ENCODE results near the gene OBSCN. TPM values are rescaled to one million over a fixed set of nuclear protein-coding genes. Genes with fewer than 3 reads are reported as not detected.

Gene OBSCN, protein sequence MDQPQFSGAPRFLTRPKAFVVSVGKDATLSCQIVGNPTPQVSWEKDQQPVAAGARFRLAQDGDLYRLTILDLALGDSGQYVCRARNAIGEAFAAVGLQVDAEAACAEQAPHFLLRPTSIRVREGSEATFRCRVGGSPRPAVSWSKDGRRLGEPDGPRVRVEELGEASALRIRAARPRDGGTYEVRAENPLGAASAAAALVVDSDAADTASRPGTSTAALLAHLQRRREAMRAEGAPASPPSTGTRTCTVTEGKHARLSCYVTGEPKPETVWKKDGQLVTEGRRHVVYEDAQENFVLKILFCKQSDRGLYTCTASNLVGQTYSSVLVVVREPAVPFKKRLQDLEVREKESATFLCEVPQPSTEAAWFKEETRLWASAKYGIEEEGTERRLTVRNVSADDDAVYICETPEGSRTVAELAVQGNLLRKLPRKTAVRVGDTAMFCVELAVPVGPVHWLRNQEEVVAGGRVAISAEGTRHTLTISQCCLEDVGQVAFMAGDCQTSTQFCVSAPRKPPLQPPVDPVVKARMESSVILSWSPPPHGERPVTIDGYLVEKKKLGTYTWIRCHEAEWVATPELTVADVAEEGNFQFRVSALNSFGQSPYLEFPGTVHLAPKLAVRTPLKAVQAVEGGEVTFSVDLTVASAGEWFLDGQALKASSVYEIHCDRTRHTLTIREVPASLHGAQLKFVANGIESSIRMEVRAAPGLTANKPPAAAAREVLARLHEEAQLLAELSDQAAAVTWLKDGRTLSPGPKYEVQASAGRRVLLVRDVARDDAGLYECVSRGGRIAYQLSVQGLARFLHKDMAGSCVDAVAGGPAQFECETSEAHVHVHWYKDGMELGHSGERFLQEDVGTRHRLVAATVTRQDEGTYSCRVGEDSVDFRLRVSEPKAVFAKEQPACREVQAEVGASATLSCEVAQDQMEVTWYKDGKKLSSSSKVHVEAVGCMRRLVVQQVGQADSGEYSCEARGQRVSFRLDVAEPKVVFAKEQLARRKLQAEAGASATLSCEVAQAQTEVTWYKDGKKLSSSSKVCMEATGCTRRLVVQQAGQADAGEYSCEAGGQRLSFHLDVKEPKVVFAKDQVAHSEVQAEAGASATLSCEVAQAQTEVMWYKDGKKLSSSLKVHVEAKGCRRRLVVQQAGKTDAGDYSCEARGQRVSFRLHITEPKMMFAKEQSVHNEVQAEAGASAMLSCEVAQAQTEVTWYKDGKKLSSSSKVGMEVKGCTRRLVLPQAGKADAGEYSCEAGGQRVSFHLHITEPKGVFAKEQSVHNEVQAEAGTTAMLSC (N-terminal part only)
- 63.9 and 65.3 TPM in 2 replicates for total RNA-seq
- total RNA-seq (2013): 16.3 TPM
- polyA plus RNA-seq: 10.0 and 16.7 TPM in 2 replicates
- 20.8 and 46.0 TPM in 2 replicates for polyA minus RNA-seq

DNA sequence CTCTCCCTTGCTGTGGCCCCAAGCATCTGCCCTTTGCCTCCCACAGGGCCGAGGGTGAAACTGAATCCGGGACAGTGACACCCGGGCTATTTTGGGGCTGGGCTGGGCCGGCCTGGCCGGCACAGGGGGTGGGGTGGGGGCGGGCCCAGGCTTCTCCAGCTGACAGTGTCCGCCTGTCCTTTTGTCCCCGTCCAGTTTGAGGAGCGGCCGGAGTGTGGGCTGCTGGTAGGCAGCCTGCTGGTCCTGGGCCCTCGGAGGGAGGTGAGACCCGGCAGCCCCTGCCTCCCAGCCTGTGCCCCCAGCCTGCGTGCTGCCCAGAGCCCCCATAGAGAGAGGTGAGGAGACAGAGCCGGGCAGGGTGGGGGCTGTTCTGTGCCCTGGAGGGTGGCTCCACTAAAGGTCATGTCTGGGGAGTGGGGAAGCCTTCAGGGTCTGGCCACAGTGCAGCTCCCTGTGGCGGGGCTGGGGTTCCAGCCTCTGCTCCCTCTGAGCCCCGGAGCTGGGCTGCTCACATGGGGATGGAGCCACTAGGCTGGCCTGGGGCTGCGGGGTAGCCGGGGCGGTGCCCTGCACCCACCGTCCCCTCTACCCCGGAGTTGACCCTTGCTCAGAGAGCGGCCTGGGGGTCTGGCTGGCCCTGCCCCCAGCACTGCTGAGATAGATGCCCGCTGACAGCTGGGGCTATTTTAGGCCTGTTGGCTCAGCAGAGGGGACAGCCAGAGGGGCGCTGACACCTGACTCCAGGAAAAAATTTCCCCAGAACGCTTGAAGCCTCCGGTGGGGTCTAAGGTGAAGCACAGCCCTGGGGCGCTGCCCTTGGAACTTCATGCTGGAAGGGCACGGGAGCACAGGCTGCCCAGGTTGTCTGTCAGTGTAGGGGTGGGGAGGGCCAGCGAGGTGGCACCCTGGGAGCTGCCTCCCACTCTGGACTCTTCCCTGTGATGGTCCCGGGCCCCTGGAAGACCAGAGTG, at the start of gene OBSCN:
OBSCN (plus strand) TSS at position 194 of the 971 bp plus-strand sequence. CDS start 3,740 bp downstream, outside the sequence.
- 63% methylated on average over 29 of the region's 30 CpGs for WGBS (ENCODE audit: insufficient coverage)
- Histone ChIP-seq H4K20me1 (ENCODE audit: control insufficient read depth, insufficient read depth, low read length, poor library complexity, severe bottlenecking) (no peaks in the 10 kb centered on the region), H3K9me3 (ENCODE audit: control extremely low read depth in 1 of 3, control insufficient read depth in 2 of 3, insufficient read depth in 1 of 3, low read length in 2 of 3) (peaks cover 0 to 7% (median 0%) of the 10 kb centered on the region in 3 donors), H3K4me2 (replicated peaks; ENCODE audit: low read depth, low read length, poor library complexity, severe bottlenecking) (no peak within 1 kb of the TSS), H3K36me3 (replicated peaks in 1 of 2; ENCODE audit: control extremely low read depth in 1 of 2, control insufficient read depth in 1 of 2, extremely low read depth in 1 of 2, insufficient read depth in 2 of 2, low read length in 1 of 2) (no peaks in the 10 kb centered on the region), H3K4me1 (ENCODE audit: control insufficient read depth in 2 of 2, insufficient read depth in 2 of 2, low read length in 2 of 2) (peaks cover 0 to 8% of the 10 kb centered on the region in 2 donors), H3K9ac (ENCODE audit: low read length) (no peak within 1 kb of the TSS), H3K27ac (ENCODE audit: low read length in 2 of 2) (no peak within 1 kb of the TSS), H2AFZ (ENCODE audit: insufficient read depth, low read depth, low read length, poor library complexity, severe bottlenecking) (no peak within 1 kb of the TSS), H3K79me2 (ENCODE audit: control insufficient read depth, insufficient read depth, low read length) (no peaks in the 10 kb centered on the region), H3K27me3 (replicated peaks in 1 of 4; ENCODE audit: control extremely low read depth in 1 of 4, control insufficient read depth in 3 of 4, insufficient read depth in 4 of 4, low read length in 3 of 4) (peaks cover 0 to 18% (median 0%) of the 10 kb centered on the region in 4 experiments), H3K4me3 (ENCODE audit: control extremely low read depth in 1 of 5, extremely low read depth in 1 of 5, insufficient read depth in 1 of 5, low read depth in 2 of 5, low read length in 4 of 5) (no peak within 1 kb of the TSS)
- Mint-ChIP-seq H3K9me3 (ENCODE audit: insufficient read depth) (no peaks in the 10 kb centered on the region), H3K27ac (no peak within 1 kb of the TSS), H3K4me1 (peaks cover 3% of the 10 kb centered on the region), H3K27me3 (peaks cover 3% of the 10 kb centered on the region), H3K4me3 (no peak within 1 kb of the TSS)
- intact Hi-C loops (cut with micrococcal nuclease): no loop called here
- TF ChIP-seq, protein P1, sequence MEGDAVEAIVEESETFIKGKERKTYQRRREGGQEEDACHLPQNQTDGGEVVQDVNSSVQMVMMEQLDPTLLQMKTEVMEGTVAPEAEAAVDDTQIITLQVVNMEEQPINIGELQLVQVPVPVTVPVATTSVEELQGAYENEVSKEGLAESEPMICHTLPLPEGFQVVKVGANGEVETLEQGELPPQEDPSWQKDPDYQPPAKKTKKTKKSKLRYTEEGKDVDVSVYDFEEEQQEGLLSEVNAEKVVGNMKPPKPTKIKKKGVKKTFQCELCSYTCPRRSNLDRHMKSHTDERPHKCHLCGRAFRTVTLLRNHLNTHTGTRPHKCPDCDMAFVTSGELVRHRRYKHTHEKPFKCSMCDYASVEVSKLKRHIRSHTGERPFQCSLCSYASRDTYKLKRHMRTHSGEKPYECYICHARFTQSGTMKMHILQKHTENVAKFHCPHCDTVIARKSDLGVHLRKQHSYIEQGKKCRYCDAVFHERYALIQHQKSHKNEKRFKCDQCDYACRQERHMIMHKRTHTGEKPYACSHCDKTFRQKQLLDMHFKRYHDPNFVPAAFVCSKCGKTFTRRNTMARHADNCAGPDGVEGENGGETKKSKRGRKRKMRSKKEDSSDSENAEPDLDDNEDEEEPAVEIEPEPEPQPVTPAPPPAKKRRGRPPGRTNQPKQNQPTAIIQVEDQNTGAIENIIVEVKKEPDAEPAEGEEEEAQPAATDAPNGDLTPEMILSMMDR (IDR thresholded peaks at IDR 0.05): no peak
- TF ChIP-seq EZH2 (IDR thresholded peaks at IDR 0.05; ENCODE audit: borderline replicate concordance, insufficient read depth, low read depth, low read length, poor library complexity, severe bottlenecking): no peak
- ATAC-seq (ENCODE audit: low read depth) (no peak), DNase-seq (no peak)
- ChIA-PET CTCF (no interaction called here), POLR2A (no interaction called here)
